GM23338 (cell line): ENCODE results near the gene PTPRN2. TPM values are rescaled to one million over a fixed set of nuclear protein-coding genes. Genes with fewer than 3 reads are reported as not detected.

Experiments used
- ATAC-seq: fragments of 200-7000 bp; cut with Tn5 transposase; 3 replicates; pipeline ENCODE4 v1.9.1; 2020
- DNase-seq: peaks from one replicate; pipeline ENCODE4 v3.0.0-alpha.2; 2015; ENCODE audit warnings: low spot score
- H2AFZ ChIP-seq: fragments of 200-600 bp; sonication (generic); 2 replicates; pipeline ENCODE4 v1.8.0; 2016; ENCODE audit warnings: antibody characterized with exemption, mild to moderate bottlenecking, moderate library complexity
- H3F3A ChIP-seq: fragments of 200-600 bp; sonication (generic); replicated peaks from 2 replicates; pipeline ENCODE4 v1.8.0; 2017; ENCODE audit warnings: antibody characterized with exemption, mixed run types, low read depth
- H3K27ac ChIP-seq: fragments of 200-600 bp; sonication (generic); 2 replicates; pipeline ENCODE4 v1.6.1; 2016; ENCODE audit warnings: low read depth
- H3K27me3 ChIP-seq: fragments of 200-600 bp; sonication (generic); 2 replicates; pipeline ENCODE4 v1.8.0; 2016; ENCODE audit warnings: mild to moderate bottlenecking, mixed run types, moderate library complexity; ENCODE audit not compliant: insufficient read depth
- H3K36me3 ChIP-seq: fragments of 200-600 bp; sonication (generic); 2 replicates; pipeline ENCODE4 v1.8.0; 2016; ENCODE audit warnings: mild to moderate bottlenecking; ENCODE audit not compliant: insufficient read depth
- H3K4me1 ChIP-seq: fragments of 200-600 bp; sonication (generic); 2 replicates; pipeline ENCODE4 v1.8.0; 2016; ENCODE audit warnings: mild to moderate bottlenecking, moderate library complexity; ENCODE audit not compliant: insufficient read depth
- H3K4me2 ChIP-seq: fragments of 200-600 bp; sonication (generic); 2 replicates; pipeline ENCODE4 v1.7.1; 2017; ENCODE audit warnings: mixed run types
- H3K4me3 ChIP-seq: fragments of 200-600 bp; sonication (generic); 2 replicates; pipeline ENCODE4 v1.6.1; 2016; ENCODE audit warnings: mixed run types
- H3K79me2 ChIP-seq: fragments of 200-600 bp; sonication (generic); replicated peaks from 2 replicates; pipeline ENCODE4 v1.8.0; 2017; ENCODE audit warnings: mild to moderate bottlenecking; ENCODE audit not compliant: insufficient read depth
- H3K9me2 ChIP-seq: fragments of 200-600 bp; sonication (generic); 2 replicates; pipeline ENCODE4 v1.8.0; 2017; ENCODE audit not compliant: insufficient read depth
- H4K20me1 ChIP-seq: fragments of 200-600 bp; sonication (generic); replicated peaks from 2 replicates; pipeline ENCODE4 v1.8.0; 2017; ENCODE audit warnings: mild to moderate bottlenecking; ENCODE audit not compliant: insufficient read depth
- H3K27ac Mint-ChIP-seq: 2 replicates; pipeline ENCODE4 v1.8.0; 2020; ENCODE audit warnings: inconsistent platforms, mild to moderate bottlenecking, moderate library complexity, mixed read lengths
- H3K27me3 Mint-ChIP-seq: 3 replicates; pipeline ENCODE4 v1.8.0; 2022; ENCODE audit warnings: low read depth, mild to moderate bottlenecking, moderate library complexity, mixed read lengths, inconsistent platforms; ENCODE audit not compliant: insufficient read depth, poor library complexity
- H3K36me3 Mint-ChIP-seq: 3 replicates; pipeline ENCODE4 v1.8.0; 2021; ENCODE audit warnings: low read depth, mild to moderate bottlenecking, inconsistent platforms, moderate library complexity, mixed read lengths
- H3K4me1 Mint-ChIP-seq: 3 replicates; pipeline ENCODE4 v1.8.0; 2020; ENCODE audit warnings: mild to moderate bottlenecking, inconsistent platforms, mixed read lengths
- H3K4me3 Mint-ChIP-seq: 3 replicates; pipeline ENCODE4 v1.8.0; 2021; ENCODE audit warnings: moderate library complexity, mild to moderate bottlenecking, inconsistent platforms, mixed read lengths
- H3K9me3 Mint-ChIP-seq: 3 replicates; pipeline ENCODE4 v1.8.0; 2020; ENCODE audit warnings: moderate library complexity, mild to moderate bottlenecking, inconsistent platforms, mixed read lengths
- CREB1 ChIP-seq: fragments of 250-450 bp; sonication (Bioruptor Pico); IDR thresholded peaks from 2 replicates; pipeline ENCODE4 v1.5.0; 2020; ENCODE audit warnings: low read depth, mild to moderate bottlenecking, moderate library complexity
- ETS1 ChIP-seq: IDR thresholded peaks from 2 replicates; pipeline ENCODE4 v1.6.1; 2016; ENCODE audit warnings: antibody characterized with exemption
- EZH2 ChIP-seq: fragments of 200-600 bp; sonication (generic); IDR thresholded peaks from one replicate; pipeline ENCODE4 v1.8.0; 2017; ENCODE audit warnings: antibody characterized with exemption, mild to moderate bottlenecking, low read depth; ENCODE audit not compliant: unreplicated experiment
- EZH2phosphoT487 ChIP-seq: fragments of 200-600 bp; sonication (generic); IDR thresholded peaks from one replicate; pipeline ENCODE4 v1.8.1; 2018; ENCODE audit warnings: antibody characterized with exemption; ENCODE audit not compliant: unreplicated experiment
- JUNB ChIP-seq: IDR thresholded peaks from one replicate; pipeline ENCODE4 v1.6.1; 2016; ENCODE audit warnings: antibody characterized with exemption; ENCODE audit not compliant: unreplicated experiment
- NANOG ChIP-seq: IDR thresholded peaks from 2 replicates; pipeline ENCODE4 v1.6.1; 2016; ENCODE audit warnings: antibody characterized with exemption, borderline replicate concordance
- POLR2AphosphoS5 ChIP-seq: IDR thresholded peaks from 2 replicates; pipeline ENCODE4 v1.6.1; 2016; ENCODE audit warnings: antibody characterized with exemption, low read depth
- STAT1 ChIP-seq: IDR thresholded peaks from one replicate; pipeline ENCODE4 v1.6.1; 2016; ENCODE audit warnings: antibody characterized with exemption; ENCODE audit not compliant: unreplicated experiment
- ZNF114 ChIP-seq: fragments of 250-450 bp; sonication (Bioruptor Pico); IDR thresholded peaks from 2 replicates; pipeline ENCODE4 v1.5.0; 2020; ENCODE audit warnings: mild to moderate bottlenecking, moderate library complexity
- ZNF331 ChIP-seq: fragments of 250-450 bp; sonication (Bioruptor Pico); IDR thresholded peaks from 2 replicates; pipeline ENCODE4 v1.5.0; 2020; ENCODE audit warnings: low read depth, mild to moderate bottlenecking, moderate library complexity
- polyA plus RNA-seq: library from polyadenylated mRNA; unstranded; fragments of >200 nt; fragmentation: Nextera tagmentation; extraction: Ambion mirVana; gene quantifications from 2 replicates; pipeline ENCODE4 v1.2.1, GENCODE V29; 2016
- total RNA-seq: library from RNA; depleted of rRNA; stranded (reverse); fragments of >200 nt; shearing (Covaris generic); gene quantifications from 2 replicates; pipeline ENCODE4 v1.2.3, GENCODE V29; 2014
- TF ChIP-seq, protein P1 (sequence below): fragments of 250-450 bp; sonication (Bioruptor Pico); IDR thresholded peaks from 2 replicates; pipeline ENCODE4 v1.5.0; 2020; ENCODE audit warnings: mild to moderate bottlenecking, moderate library complexity
- TF ChIP-seq, protein P2 (sequence below), 2 experiments: fragments of 200-600 bp in 1 of 2; sonication (generic) in 1 of 2; conservative IDR thresholded peaks; 2 replicates each; pipeline versions ENCODE4 v1.5.1 to v1.6.1; 2016 to 2017; ENCODE audit warnings: antibody characterized with exemption in 2 of 2, low read depth in 2 of 2, mild to moderate bottlenecking in 2 of 2, moderate library complexity in 1 of 2
- TF ChIP-seq, protein P3 (sequence below): IDR thresholded peaks from one replicate; pipeline ENCODE4 v1.6.1; 2018; ENCODE audit warnings: antibody characterized with exemption; ENCODE audit not compliant: unreplicated experiment

The PTPRN2 gene
- total and polyA plus RNA-seq, 2 experiments from 2014 or later: 0.87 to 4.0 TPM

DNA sequence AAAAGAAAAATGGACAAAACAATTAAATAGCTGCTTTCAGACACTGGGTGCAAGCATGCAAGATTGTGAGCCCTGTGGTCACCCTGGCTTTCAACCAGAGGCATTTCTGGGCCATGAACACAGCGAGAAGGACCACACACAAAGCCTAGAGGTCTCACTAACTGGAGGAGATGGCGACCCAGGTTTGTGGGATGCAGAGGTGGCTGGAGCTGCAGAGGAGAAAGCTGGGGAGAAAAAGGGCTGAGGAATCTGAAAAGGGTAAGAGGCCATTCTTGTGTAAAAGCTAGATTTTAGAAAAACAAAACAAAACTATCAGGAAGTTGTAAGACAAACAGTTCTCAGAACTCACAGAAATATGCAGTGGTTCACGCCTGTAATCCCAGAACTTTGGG is 30.1 kb upstream of the PTPRN2 start:
- H4K20me1 ChIP-seq: no peaks in the 10 kb centered on the region
- H3K27ac Mint-ChIP-seq: peak overlapping the region; percentile 87
- peak overlapping the region; percentile 91 for H3K27ac ChIP-seq

More for the DNA sequence above, 30.1 kb upstream of the PTPRN2 start:
- Histone ChIP-seq H3K27me3 (no peaks in the 10 kb centered on the region), H3F3A (no peaks in the 10 kb centered on the region), H3K36me3 (peaks cover 5% of the 10 kb centered on the region; the same call in 1 of the 2 replicates), H3K4me2 (0 out of 2 replicates have a peak overlapping the region, but pooled peaks have one; percentile 42), H3K4me1 (peaks cover 35% of the 10 kb centered on the region), H3K9me2 (peaks cover 5% of the 10 kb centered on the region; the same call in 1 of the 2 replicates), H2AFZ (no peak overlapping the region), H3K4me3 (no peak overlapping the region), H3K79me2 (peaks cover 18% of the 10 kb centered on the region)
- Mint-ChIP-seq H3K36me3 (peaks cover 21% of the 10 kb centered on the region; the same call in 2 of the 3 replicates), H3K9me3 (no peaks in the 10 kb centered on the region), H3K4me1 (peaks cover 41% of the 10 kb centered on the region), H3K27me3 (peaks cover 7% of the 10 kb centered on the region), H3K4me3 (peak overlapping the region; percentile 4; the same call in 1 of the 3 replicates)
- ATAC-seq: peak; percentile 91
- TF ChIP-seq, protein P1, sequence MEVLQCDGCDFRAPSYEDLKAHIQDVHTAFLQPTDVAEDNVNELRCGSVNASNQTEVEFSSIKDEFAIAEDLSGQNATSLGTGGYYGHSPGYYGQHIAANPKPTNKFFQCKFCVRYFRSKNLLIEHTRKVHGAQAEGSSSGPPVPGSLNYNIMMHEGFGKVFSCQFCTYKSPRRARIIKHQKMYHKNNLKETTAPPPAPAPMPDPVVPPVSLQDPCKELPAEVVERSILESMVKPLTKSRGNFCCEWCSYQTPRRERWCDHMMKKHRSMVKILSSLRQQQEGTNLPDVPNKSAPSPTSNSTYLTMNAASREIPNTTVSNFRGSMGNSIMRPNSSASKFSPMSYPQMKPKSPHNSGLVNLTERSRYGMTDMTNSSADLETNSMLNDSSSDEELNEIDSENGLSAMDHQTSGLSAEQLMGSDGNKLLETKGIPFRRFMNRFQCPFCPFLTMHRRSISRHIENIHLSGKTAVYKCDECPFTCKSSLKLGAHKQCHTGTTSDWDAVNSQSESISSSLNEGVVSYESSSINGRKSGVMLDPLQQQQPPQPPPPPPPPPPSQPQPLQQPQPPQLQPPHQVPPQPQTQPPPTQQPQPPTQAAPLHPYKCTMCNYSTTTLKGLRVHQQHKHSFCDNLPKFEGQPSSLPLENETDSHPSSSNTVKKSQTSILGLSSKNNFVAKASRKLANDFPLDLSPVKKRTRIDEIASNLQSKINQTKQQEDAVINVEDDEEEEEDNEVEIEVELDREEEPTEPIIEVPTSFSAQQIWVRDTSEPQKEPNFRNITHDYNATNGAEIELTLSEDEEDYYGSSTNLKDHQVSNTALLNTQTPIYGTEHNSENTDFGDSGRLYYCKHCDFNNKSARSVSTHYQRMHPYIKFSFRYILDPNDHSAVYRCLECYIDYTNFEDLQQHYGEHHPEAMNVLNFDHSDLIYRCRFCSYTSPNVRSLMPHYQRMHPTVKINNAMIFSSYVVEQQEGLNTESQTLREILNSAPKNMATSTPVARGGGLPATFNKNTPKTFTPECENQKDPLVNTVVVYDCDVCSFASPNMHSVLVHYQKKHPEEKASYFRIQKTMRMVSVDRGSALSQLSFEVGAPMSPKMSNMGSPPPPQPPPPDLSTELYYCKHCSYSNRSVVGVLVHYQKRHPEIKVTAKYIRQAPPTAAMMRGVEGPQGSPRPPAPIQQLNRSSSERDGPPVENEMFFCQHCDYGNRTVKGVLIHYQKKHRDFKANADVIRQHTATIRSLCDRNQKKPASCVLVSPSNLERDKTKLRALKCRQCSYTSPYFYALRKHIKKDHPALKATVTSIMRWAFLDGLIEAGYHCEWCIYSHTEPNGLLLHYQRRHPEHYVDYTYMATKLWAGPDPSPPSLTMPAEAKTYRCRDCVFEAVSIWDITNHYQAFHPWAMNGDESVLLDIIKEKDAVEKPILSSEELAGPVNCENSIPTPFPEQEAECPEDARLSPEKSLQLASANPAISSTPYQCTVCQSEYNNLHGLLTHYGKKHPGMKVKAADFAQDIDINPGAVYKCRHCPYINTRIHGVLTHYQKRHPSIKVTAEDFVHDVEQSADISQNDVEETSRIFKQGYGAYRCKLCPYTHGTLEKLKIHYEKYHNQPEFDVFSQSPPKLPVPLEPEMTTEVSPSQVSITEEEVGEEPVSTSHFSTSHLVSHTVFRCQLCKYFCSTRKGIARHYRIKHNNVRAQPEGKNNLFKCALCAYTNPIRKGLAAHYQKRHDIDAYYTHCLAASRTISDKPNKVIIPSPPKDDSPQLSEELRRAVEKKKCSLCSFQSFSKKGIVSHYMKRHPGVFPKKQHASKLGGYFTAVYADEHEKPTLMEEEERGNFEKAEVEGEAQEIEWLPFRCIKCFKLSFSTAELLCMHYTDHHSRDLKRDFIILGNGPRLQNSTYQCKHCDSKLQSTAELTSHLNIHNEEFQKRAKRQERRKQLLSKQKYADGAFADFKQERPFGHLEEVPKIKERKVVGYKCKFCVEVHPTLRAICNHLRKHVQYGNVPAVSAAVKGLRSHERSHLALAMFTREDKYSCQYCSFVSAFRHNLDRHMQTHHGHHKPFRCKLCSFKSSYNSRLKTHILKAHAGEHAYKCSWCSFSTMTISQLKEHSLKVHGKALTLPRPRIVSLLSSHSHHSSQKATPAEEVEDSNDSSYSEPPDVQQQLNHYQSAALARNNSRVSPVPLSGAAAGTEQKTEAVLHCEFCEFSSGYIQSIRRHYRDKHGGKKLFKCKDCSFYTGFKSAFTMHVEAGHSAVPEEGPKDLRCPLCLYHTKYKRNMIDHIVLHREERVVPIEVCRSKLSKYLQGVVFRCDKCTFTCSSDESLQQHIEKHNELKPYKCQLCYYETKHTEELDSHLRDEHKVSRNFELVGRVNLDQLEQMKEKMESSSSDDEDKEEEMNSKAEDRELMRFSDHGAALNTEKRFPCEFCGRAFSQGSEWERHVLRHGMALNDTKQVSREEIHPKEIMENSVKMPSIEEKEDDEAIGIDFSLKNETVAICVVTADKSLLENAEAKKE (CRISPR knock-in tag): peak; percentile 97
- TF ChIP-seq ETS1 (no peak), STAT1 (no peak), JUNB (no peak), NANOG (peak; percentile 63; the same call in 1 of the 2 replicates), CREB1 (CRISPR knock-in tag) (0 out of 2 replicates have a peak, but pooled peaks have one; percentile 2), EZH2 (no peak), ZNF114 (CRISPR knock-in tag) (no peak), ZNF331 (CRISPR knock-in tag) (no peak), EZH2phosphoT487 (no peak), POLR2AphosphoS5 (no peak)
- TF ChIP-seq, protein P2, sequence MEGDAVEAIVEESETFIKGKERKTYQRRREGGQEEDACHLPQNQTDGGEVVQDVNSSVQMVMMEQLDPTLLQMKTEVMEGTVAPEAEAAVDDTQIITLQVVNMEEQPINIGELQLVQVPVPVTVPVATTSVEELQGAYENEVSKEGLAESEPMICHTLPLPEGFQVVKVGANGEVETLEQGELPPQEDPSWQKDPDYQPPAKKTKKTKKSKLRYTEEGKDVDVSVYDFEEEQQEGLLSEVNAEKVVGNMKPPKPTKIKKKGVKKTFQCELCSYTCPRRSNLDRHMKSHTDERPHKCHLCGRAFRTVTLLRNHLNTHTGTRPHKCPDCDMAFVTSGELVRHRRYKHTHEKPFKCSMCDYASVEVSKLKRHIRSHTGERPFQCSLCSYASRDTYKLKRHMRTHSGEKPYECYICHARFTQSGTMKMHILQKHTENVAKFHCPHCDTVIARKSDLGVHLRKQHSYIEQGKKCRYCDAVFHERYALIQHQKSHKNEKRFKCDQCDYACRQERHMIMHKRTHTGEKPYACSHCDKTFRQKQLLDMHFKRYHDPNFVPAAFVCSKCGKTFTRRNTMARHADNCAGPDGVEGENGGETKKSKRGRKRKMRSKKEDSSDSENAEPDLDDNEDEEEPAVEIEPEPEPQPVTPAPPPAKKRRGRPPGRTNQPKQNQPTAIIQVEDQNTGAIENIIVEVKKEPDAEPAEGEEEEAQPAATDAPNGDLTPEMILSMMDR (conservative IDR thresholded peaks at IDR 0.05; ENCODE audit: low read depth in 2 of 2): no peak
- TF ChIP-seq, protein P3, sequence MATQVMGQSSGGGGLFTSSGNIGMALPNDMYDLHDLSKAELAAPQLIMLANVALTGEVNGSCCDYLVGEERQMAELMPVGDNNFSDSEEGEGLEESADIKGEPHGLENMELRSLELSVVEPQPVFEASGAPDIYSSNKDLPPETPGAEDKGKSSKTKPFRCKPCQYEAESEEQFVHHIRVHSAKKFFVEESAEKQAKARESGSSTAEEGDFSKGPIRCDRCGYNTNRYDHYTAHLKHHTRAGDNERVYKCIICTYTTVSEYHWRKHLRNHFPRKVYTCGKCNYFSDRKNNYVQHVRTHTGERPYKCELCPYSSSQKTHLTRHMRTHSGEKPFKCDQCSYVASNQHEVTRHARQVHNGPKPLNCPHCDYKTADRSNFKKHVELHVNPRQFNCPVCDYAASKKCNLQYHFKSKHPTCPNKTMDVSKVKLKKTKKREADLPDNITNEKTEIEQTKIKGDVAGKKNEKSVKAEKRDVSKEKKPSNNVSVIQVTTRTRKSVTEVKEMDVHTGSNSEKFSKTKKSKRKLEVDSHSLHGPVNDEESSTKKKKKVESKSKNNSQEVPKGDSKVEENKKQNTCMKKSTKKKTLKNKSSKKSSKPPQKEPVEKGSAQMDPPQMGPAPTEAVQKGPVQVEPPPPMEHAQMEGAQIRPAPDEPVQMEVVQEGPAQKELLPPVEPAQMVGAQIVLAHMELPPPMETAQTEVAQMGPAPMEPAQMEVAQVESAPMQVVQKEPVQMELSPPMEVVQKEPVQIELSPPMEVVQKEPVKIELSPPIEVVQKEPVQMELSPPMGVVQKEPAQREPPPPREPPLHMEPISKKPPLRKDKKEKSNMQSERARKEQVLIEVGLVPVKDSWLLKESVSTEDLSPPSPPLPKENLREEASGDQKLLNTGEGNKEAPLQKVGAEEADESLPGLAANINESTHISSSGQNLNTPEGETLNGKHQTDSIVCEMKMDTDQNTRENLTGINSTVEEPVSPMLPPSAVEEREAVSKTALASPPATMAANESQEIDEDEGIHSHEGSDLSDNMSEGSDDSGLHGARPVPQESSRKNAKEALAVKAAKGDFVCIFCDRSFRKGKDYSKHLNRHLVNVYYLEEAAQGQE: no peak
- DNase-seq: peak; percentile 88
